OCI-LY3 (cell line): Measurements from ENCODE around the gene APBB1.

Experiments used
- H2AFZ ChIP-seq: fragments of 200-600, 300-600 bp; shearing (Covaris generic); 2 replicates; pipeline ENCODE4 v1.6.0; 2014; ENCODE audit warnings: antibody characterized with exemption, low read depth, low read length
- H3K27ac ChIP-seq: fragments of 200-600, 300-600 bp; sonication (generic); 2 replicates; pipeline ENCODE4 v1.5.1; 2014; ENCODE audit warnings: mild to moderate bottlenecking, low read length, moderate library complexity, mixed read lengths
- H3K27me3 ChIP-seq: fragments of 200-600, 300-600 bp; sonication (generic); 2 replicates; pipeline ENCODE4 v1.6.1; 2014; ENCODE audit warnings: low read depth, low read length, mixed read lengths
- H3K36me3 ChIP-seq: fragments of 200-600, 300-600 bp; sonication (generic); replicated peaks from 2 replicates; pipeline ENCODE3; 2014; ENCODE audit warnings: low read depth, low read length, mixed read lengths
- H3K4me1 ChIP-seq: fragments of 300-600, 200-600 bp; sonication (generic); 2 replicates; pipeline ENCODE4 v1.6.1; 2014; ENCODE audit warnings: low read length, mixed read lengths
- H3K4me2 ChIP-seq: fragments of 200-600, 300-600 bp; sonication (generic); 2 replicates; pipeline ENCODE4 v1.6.1; 2014; ENCODE audit warnings: low read length, mixed read lengths
- H3K4me3 ChIP-seq: fragments of 300-600, 200-600 bp; sonication (generic); 2 replicates; pipeline ENCODE4 v1.5.1; 2014; ENCODE audit warnings: antibody characterized with exemption, mild to moderate bottlenecking, low read length, moderate library complexity
- H3K79me2 ChIP-seq: fragments of 300-600, 200-600 bp; shearing (Covaris generic); 2 replicates; pipeline ENCODE4 v1.6.1; 2014; ENCODE audit warnings: mild to moderate bottlenecking, low read length, mixed read lengths
- H3K9ac ChIP-seq: fragments of 300-600, 200-600 bp; shearing (Covaris generic); 2 replicates; pipeline ENCODE4 v1.6.0; 2014; ENCODE audit warnings: mild to moderate bottlenecking, low read length, moderate library complexity
- H3K9me3 ChIP-seq: fragments of 200-600, 300-600 bp; shearing (Covaris generic); 2 replicates; pipeline ENCODE4 v1.6.1; 2014; ENCODE audit warnings: low read length, mixed read lengths; ENCODE audit not compliant: insufficient read depth
- H4K20me1 ChIP-seq: fragments of 200-600, 300-600 bp; sonication (generic); 2 replicates; pipeline ENCODE4 v1.6.1; 2016; ENCODE audit warnings: low read length, mixed read lengths; ENCODE audit not compliant: insufficient read depth
- CTCF ChIP-seq: fragments of 200-600, 300-600 bp; sonication (generic); IDR thresholded peaks from 2 replicates; pipeline ENCODE4 v1.5.1; 2014; ENCODE audit warnings: antibody characterized with exemption, low read length, low read depth
- EZH2phosphoT487 ChIP-seq: fragments of 200-600 bp; shearing (Covaris generic); IDR thresholded peaks from 2 replicates; pipeline ENCODE4 v1.6.1; 2018; ENCODE audit warnings: antibody characterized with exemption, mixed run types, low read depth

APBB1 gene

GRCh38 chr11:6433998-6434660, 15.2 kb upstream of the APBB1 start:
- no peaks in the 10 kb centered on the region for H3K9me3 ChIP-seq
- H3K79me2 ChIP-seq, result no peaks in the 10 kb centered on the region
- H2AFZ ChIP-seq, result no peak overlapping the region
- peaks cover 9% of the 10 kb centered on the region for H3K4me1 ChIP-seq
- H3K27me3 ChIP-seq, result no peaks in the 10 kb centered on the region
- H3K9ac ChIP-seq, result no peak overlapping the region
- H3K4me2 ChIP-seq, result no peak overlapping the region
- no peaks in the 10 kb centered on the region for H4K20me1 ChIP-seq
- no peak overlapping the region for H3K4me3 ChIP-seq
- TF ChIP-seq EZH2phosphoT487 (no peak), CTCF (no peak)
- no peak overlapping the region for H3K27ac ChIP-seq
- no peaks in the 10 kb centered on the region for H3K36me3 ChIP-seq

- Histone ChIP-seq H3K4me3 (no peak overlapping the region), H4K20me1 (no peaks in the 10 kb centered on the region), H3K4me1 (no peaks in the 10 kb centered on the region), H3K9me3 (no peaks in the 10 kb centered on the region), H2AFZ (no peak overlapping the region), H3K79me2 (no peaks in the 10 kb centered on the region), H3K4me2 (no peak overlapping the region), H3K9ac (no peak overlapping the region), H3K27me3 (peaks cover 3% of the 10 kb centered on the region; the same call in 1 of the 2 replicates), H3K27ac (no peak overlapping the region), H3K36me3 (no peaks in the 10 kb centered on the region)
- TF ChIP-seq EZH2phosphoT487, result no peak
Measured at GRCh38 chr11:6431861-6432260, 13.0 kb upstream of the APBB1 start.

DNA sequence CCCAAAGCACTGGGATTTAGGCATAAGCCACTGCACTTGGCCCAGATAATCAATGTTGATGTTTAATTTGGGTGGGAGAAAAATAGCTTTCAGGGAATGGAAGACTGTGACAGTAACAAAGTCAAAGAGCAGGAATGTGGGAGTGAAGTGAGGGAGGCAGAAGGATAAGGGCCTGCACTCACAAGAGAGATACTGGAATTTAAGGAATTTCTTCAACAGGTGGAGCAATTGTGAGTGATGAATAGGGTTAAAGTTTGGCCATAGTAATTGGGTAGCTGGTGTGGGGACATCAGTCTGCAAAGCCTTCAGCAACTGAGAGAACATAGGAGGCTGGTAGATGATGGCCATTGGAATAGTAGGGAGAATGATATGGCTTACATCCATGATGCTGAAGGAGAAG, 8.6 kb upstream of the APBB1 start:
- Histone ChIP-seq H3K36me3 (no peaks in the 10 kb centered on the region), H3K4me1 (no peaks in the 10 kb centered on the region), H3K9ac (no peak overlapping the region), H3K27me3 (peaks cover 27% of the 10 kb centered on the region), H3K27ac (no peak overlapping the region), H4K20me1 (no peaks in the 10 kb centered on the region), H3K4me3 (no peak overlapping the region), H2AFZ (no peak overlapping the region), H3K79me2 (no peaks in the 10 kb centered on the region), H3K9me3 (no peaks in the 10 kb centered on the region), H3K4me2 (no peak overlapping the region)
- TF ChIP-seq CTCF (no peak), EZH2phosphoT487 (no peak)

DNA sequence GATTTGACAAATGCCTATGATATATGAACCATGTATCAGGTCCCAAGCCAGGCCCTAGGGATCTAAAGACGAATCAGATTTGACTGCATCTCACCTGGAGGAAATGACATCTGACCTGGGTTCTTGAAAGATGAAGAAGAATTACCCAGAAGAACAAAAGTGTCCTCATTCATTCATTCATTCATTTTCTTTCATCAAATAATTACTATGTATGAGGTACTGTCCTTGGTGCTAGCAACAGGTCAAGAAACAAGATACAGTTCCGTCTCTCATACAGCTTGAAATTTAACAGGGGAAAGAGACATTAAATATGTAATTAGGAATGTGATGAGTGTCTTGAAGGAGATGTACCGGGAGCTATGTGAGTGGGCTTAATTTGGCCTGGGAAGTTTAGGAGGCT, 1.8 kb upstream of the APBB1 start:
- H3K9me3 ChIP-seq, result no peaks in the 10 kb centered on the region
- H3K4me1 ChIP-seq, result peaks cover 10% of the 10 kb centered on the region
- no peak overlapping the region for H3K4me2 ChIP-seq
- no peak for TF ChIP-seq CTCF
- no peak for TF ChIP-seq EZH2phosphoT487
- no peaks in the 10 kb centered on the region for H4K20me1 ChIP-seq
- no peaks in the 10 kb centered on the region for H3K36me3 ChIP-seq
- no peak overlapping the region for H3K27ac ChIP-seq
- no peaks in the 10 kb centered on the region for H3K79me2 ChIP-seq
- H3K27me3 ChIP-seq, result peaks cover 43% of the 10 kb centered on the region
- H3K4me3 ChIP-seq, result no peak overlapping the region
- no peak overlapping the region for H2AFZ ChIP-seq
- H3K9ac ChIP-seq, result no peak overlapping the region

- H3K27me3 ChIP-seq, result peaks cover 31% of the 10 kb centered on the region
- no peaks in the 10 kb centered on the region for H3K79me2 ChIP-seq
- no peak for TF ChIP-seq CTCF
- no peak for TF ChIP-seq EZH2phosphoT487
- no peaks in the 10 kb centered on the region for H4K20me1 ChIP-seq
- H3K36me3 ChIP-seq, result no peaks in the 10 kb centered on the region
- H3K4me2 ChIP-seq, result peak overlapping the region; percentile 99
- H3K27ac ChIP-seq, result no peak overlapping the region
- no peaks in the 10 kb centered on the region for H3K9me3 ChIP-seq
- H3K9ac ChIP-seq, result peak overlapping the region; percentile 87
- peak overlapping the region; percentile 98 for H2AFZ ChIP-seq
- H3K4me1 ChIP-seq, result peaks cover 18% of the 10 kb centered on the region
- peak overlapping the region; percentile 97 for H3K4me3 ChIP-seq
Measured at GRCh38 chr11:6418557-6419008, 311 bp downstream of the APBB1 start.
